A172 (cell line): ENCODE data around the gene ANKRD55. TPM values are rescaled to one million over a fixed set of nuclear protein-coding genes. Genes with fewer than 3 reads are reported as not detected.
"Not testable (repeated sequence)": the region's sequence is repeated elsewhere in the genome, so short reads cannot be mapped to it uniquely, and the experiment has no call there.

ENCODE experiments used
- DNase-seq: peaks from one replicate; pipeline ENCODE4 v3.0.0-alpha.2; 2015; ENCODE audit warnings: low spot score
- total RNA-seq: library from RNA; depleted of rRNA; stranded (reverse); fragments of >200 nt; shearing (Covaris generic); gene quantifications from 2 replicates; pipeline ENCODE4 v1.2.3, GENCODE V29; 2014

The ANKRD55 gene
- total RNA-seq, 1 experiment from 2014 or later: not detected

DNA sequence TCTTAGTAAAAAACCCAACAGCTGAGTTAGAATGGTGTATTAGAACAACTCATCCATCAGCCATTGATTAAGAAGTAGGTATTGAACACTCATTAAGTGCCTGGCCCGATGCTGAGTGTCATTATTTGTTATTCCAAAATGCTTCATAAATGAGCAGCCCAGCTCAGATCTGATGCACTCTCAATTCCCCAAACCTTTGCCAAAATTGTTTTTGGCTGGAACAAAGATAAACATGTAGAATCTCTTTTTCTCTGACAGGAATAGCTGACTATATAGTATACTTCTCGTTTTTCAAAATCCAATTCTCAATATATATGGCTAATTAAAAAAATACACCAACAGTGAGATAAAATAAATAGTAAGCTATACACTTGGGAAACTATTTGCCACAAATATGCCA lies 20.0 kb upstream of the ANKRD55 start:
- DNase-seq: no peak

DNA sequence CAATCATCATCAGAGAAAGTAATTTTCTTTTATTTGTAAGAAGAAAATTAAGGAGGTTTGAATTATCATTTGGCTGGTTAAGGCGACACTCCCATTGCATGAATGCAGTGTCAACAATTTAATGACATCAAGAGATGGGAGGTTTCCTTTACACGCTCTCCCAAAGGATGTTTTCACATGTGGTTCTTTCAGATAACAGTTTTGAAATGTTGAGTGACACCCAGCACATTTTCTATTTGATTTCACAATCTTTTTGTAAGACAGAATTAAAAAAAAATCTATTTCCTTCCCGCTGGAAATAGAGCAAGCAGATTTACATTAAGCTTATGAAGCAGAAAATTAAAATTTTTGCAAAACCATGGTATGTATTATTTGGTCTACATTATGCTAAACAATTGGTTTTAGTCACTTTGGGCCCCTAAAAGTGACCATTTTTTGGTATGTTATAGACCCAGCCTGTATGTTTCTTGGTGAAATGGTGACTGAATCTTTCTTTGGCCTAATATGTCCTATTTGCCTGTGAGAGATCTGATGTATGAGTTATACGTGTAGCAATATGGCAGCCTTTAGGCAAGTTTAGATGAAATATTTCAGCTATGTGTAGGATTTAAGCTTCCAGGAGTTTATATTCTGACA lies 18.9 kb upstream of the ANKRD55 start:
- DNase-seq: no peak

DNA sequence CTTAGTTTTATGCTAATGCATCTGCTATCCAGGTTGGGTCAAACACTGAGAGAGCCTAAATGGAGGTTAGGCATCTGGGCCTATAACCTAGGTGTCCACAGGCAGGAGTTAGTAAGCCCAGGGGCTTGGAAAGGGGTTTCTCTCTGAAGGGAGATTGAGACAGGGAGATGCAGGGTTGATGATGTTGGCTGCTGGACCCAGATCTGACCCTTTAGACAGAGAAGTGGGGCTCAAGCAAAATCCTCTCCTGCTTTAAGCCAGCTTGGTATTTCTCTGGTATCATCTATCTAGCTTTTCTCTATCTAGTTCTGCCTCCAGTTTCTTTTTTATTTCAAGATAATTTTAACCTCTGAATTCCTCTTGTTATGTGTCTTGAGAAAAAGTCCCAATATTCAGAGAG lies 18.3 kb upstream of the ANKRD55 start:
- DNase-seq: no peak

DNA sequence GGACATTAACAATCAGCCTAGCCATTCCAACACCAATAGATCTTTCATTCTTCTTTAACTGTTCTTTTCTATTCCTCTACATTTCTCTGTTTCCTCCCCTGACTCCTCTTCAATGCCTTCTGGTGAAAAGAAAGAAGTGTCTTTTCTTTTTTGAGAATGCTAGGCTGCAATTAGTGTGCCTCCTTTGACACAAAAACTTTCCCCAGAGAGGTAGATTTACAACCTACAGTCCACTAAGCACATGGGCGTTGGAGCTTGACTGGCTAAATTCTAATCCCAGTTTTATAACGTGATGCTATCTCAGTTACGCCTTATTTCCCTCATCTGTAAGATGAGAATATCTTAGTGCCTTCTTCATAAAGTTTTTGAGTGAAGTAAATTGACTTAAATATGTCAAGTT lies 16.9 kb upstream of the ANKRD55 start:
- no peak for DNase-seq

DNA sequence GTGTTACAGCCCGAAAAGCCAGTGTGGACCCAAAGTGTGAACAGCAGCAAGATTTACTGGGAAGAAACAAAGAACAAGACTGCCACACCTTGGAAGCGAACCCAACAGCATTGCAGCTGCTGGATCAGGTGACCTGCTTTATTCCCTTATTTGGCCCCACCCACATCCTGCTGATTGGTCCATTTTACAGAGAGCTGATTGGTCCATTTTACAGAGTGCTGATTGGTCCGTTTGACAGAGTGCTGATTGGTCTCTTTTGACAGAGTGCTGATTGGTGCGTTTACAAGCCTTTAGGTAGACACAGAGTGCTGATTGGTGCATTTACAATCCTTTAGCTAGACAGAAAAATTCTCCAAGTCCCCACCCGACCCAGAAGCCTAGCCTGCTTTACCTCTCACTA lies 16.0 kb upstream of the ANKRD55 start:
- DNase-seq: peak; percentile 4

DNA sequence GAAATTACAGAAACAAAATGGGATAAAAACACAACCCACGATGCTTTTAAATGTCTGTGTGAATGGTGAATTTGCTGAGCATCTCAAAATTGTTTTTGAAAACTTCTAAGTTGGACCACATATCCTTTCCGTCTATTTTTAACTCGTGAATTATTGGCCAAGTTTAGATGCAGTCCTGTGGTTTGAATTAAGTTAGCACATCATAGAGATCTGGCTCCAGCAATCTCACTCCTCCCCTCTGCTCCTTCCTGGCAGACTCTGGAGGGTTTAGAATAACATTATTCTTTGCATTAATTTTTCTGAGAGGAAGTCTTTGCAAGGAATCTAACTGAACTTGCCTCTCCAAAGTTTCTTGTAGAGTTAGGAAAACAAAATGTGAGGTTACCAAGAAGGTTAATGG lies 14.5 kb upstream of the ANKRD55 start:
- DNase-seq: no peak

DNA sequence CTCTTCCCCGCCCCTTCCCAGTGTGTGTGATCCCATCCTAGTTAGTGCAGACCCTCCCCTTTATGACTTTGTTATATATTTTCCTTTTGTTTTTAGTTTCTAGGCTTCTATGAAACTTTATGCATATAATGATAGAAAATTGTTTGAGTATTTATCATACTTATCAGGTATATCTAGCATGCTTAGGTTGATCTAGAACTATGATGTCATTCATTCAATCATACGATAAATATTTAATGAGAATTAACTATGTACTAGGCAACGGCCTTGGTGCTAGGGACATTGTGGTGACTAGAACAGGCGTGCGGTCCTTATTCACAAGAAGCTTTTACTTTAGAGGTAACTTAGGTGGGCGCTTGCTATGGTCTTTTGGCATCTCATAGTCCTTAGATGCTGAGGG lies 13.6 kb upstream of the ANKRD55 start:
- no peak for DNase-seq

DNA sequence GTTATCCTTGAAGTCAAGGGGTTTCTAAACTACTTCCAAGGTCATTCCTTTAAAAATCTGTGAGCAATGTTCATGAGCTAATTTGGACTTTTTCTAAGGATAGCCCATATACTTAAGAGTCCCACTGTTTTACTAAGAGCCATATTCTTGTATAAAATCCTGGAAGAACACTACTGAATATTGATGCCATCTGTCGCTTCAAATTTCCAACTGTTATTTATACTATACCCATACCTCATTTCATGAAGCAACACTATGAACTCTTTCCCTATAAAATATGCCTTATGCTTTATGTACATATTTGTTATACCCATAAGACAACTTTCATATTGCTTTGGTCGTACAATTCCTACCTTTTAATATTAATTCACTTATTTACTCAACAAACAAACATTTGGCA lies 12.4 kb upstream of the ANKRD55 start:
- DNase-seq: no peak

DNA sequence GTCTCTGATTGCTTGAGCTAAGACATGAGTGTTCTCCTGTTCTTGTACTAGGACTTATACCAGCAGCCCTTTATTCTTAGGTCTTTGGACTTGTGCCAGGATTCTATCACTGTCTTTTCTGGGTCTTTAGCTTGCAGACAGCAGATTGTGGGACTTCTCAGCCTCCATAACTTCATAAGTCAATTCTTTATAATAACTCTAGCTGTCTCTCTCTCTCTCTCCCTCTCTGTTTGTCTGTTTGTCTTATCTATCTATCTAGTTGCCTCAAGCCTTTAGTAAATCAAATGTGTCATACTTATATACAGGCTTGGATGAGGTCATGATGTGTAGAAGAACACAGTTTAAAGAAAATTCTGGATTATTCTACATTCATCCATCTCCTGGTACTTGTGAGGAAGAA lies 11.5 kb upstream of the ANKRD55 start:
- DNase-seq: no peak

DNA sequence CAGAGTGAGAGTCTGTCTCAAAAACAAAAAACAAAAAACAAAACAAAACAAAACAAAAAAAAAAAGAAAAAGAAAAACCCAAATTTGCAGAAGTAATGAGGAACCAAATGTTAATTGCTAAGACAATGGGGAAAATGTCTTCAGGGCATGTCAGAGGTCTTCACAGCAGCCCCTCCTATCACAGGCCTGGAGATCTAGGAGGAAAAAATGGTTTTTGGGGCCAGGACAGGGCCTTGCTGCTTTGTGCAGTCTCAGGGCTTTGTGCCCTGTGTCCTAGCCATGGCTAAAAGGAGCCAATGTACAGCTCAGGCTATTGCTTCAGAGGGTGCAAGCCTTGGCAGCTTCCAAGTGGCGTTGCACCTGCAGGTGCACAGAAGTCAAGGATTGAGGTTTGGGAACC lies 9.1 kb upstream of the ANKRD55 start:
- not testable (repeated sequence) for DNase-seq

DNA sequence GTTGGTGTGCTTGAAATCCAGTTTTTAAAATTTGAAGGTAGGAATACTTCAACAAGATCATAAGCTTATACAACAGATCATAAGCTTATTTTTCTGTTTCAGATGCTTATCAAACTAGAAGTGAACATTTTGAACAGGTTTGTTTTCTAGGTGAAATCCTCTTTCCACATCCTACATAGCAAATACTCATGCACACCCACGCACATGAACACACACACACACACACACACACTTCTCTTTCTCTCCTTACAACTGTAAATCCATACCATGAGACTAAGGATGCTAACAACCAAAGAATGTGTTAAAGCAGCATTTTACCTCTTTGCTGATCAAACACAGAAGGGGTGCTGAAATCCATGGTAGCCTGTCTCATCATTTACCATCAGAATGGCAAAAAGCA lies 592 bp downstream of the ANKRD55 start:
- no peak for DNase-seq

DNA sequence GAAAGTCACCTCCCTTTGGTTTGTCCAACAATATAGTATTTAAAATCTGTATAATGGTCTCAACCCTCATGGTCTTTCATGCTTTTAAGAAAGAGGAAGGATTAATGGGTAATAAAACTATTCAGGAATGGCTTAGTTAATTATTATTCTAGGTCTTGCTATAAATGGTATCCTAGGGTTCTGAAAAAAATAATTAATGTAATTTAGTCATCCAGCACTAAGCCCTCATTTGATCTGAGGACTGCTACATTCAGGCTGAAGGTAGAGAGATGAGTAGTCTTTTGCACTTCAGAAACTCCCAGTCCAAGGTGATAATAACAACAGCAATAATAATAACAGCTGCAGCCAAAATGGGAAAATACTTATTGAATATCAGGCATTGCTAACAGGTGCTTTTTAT lies 2.6 kb downstream of the ANKRD55 start:
- no peak for DNase-seq

DNA sequence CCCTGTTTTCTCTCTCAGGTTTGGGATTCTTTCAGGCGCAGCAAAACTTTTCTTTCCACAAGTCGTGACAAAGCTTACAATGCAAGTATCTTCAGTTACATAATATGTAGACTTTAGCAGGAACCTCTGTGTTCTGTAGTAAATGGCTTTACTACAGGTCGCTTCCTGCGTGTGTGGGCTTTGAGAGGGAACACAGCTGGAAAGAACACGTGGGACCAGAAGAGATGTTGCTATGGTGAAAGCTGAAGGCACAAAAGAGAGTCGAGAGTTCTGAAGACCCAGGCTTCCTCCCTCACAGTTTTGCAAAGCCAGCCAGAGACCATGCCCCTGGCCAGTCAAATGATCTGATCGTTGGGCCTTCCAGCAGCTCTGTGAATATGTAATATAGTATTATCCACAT lies 4.0 kb downstream of the ANKRD55 start:
- no peak for DNase-seq

DNA sequence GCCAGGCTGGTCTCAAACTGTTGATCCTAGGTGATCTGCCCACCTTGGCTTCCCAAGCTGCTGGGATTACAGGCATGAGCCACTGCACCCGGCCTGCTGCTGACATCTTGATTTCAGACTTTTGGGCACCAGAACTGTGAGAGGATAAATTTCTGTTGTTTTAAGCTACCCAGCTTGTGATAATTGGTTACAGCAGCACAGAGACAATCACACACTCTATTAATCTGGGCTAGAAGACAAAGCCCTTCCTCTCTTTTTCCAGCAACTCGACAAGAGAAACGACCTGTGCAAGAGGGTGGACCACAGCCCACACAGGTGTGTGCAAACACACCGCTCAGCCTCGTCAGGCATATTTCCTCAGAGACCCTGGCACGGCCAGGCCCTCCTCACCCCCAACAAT lies 4.5 kb downstream of the ANKRD55 start:
- DNase-seq: no peak

DNA sequence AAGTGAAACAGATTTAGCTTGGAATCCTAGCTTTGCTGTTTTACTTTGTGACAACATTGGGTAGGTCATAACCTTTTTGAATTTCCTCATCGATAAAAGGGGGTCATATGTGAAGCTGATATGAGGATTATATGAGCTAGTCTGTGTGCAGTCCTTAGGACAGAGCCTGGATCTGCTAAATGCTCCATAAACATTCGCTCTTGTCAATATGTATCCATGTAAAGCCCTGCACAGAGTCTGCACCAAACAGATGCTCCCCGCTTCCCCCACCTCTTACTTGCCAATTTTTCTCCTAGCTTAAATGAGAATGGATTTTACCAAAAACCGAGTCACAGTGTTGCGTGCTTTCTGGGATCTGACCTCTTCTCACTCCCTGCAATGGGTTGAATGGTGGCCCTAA lies 5.4 kb downstream of the ANKRD55 start:
- DNase-seq: no peak

DNA sequence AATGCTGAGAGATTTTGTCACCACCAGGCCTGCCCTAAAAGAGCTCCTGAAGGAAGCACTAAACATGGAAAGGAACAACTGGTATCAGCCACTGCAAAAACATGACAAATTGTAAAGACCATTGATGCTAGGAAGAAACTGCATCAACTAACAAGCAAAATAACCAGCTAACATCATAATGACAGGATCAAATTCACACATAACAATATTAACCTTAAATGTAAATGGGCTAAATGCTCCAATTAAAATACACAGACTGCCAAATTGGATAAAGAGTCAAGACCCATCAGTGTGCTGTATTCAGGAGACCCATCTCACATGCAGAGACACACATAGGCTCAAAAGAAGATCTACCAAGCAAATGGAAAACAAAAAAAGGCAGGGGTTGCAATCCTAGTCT lies 9.8 kb downstream of the ANKRD55 start:
- DNase-seq: not testable (repeated sequence)

DNA sequence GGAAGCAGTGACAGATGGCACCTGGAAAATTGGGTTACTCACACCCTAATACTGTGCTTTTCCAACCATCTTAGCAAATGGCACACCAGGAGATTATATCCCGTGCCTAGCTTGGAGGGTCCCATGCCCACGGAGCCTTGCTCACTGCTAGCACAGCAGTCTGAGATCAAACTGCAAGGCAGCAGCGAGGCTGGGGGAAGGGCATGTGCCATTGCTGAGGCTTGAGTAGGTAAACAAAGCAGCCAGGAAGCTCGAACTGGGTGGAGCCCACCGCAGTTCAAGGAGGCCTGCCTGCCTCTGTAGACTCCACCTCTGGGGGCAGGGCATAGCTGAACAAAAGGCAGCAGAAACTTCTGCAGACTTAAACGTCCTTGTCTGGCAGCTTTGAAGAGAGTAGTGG lies 11.5 kb downstream of the ANKRD55 start:
- DNase-seq: not testable (repeated sequence)

DNA sequence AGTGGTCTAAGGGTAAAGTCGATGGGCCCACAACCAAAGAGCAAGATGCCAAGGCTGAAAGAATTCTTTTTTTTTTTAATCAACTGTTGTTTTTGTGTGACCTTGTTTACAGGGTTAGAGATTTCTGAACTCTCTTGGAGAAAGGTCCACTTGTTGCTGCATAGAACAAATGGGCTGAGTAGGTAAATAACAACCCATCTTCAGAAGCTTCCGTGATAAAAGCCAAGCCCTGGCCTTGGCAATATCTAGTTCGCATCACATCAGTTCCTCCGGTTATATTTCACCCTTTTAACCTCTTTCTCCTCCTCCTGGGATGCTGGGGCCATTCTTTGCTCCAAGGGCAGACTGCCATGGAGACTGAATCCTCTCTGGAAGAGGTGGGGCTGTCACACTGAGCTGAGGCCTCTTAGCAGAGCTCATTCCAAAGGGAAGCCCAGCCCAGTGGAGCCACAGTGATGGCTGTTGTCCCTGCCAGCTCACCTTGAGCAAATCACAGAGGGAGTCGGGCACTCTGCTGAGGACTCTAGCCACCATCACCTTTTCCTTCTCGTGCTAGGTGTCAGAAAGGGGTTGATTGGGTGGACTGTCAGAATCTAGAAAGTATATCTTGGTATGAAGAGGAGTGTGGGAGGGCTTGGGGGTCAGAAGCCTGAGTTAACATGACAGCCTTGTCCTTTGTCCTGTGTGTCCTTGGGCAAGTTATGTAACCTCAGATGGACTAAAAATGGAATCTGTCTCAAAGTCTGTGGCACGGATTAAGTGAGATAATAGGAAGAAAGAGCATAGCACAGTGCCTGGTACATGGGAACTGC lies 17.9 kb downstream of the ANKRD55 start:
- DNase-seq: no peak

DNA sequence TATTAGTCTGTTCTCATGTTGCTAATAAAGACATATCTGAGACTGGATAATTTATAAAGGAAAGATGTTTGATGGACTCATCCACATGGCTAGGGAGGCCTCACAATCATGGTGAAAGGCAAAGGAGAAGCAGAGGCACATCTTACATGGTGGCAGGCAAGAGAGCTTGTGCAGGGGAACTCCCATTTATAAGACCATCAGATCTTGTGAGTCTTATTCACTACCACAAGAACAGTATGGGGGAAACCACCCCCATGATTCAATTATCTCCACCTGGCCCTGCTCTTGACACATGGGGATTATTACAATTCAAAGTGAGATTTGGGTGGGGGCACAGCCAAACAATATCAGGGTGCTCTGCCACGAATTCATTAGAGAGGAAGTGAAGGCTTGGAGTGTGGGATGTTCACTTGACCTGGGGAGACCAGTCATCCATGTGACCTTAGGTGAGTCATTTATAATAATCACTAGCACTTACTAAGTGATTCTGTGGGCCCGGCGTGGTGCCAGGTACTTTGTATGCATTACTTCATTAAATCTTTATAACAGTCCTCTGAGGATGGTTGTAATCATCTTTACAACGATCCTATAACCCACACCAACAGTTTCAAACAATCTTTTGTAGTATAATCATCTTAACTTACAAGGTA lies 19.1 kb downstream of the ANKRD55 start:
- DNase-seq: peak; percentile 41

DNA sequence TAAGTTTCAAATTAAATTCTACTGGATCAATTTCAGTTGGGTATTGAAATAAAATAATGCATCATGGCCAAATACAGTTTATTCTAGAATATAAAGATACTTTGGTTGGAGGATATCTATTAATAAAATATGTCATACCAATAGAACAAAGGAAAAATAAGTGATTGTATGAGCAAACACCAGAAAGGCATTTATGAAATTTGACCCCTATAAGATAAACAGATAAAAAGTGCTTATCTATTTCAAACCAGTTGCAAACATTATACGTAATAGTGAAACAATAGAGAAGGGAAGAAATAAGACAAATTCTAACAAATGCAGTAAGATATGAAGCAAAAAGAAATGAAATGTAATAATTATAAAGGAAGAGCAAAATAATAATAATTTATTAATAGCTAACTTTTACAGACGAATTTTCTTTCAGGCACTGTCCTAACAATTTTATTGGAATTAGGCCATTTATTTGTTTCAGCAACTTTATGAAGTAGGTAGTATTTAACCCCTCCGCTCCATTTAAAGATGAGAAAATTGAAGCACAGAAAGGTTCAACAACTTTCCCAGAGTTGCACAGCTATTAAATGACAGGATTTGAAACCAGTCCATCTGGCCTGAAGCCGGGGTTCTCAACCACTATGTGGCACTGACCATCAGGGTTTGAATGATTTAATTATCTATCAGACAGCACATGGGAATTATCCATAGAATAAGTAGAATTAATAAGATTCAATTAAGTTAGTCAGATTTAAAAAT lies 20.8 kb downstream of the ANKRD55 start:
- DNase-seq: no peak

DNA sequence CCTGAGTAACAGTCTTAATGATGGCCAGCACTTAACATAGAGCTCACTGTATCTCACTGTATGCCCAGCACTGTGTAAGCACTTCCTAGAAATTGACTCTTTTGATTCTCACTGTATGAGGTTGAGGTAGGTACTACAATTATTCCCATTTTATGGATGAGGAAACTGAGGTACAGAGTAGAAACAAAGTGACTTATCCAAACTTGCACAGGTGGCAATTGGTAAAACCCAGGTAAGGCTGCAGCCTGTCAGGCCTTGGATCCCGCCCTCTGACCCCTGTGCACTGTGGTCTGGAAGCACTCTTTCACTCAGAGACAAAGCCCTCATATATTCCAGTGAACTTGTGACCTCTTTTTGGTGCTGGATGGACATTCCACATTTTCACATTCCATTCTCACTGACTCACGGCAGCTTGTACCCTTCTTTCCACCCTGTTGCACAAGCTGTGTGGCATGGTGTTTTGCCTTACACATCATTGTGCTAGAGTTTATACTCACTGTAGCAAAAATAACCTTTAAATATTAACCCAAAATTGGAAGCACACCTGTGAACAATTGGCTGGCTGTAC lies 21.7 kb downstream of the ANKRD55 start:
- peak; percentile 94 for DNase-seq

DNA sequence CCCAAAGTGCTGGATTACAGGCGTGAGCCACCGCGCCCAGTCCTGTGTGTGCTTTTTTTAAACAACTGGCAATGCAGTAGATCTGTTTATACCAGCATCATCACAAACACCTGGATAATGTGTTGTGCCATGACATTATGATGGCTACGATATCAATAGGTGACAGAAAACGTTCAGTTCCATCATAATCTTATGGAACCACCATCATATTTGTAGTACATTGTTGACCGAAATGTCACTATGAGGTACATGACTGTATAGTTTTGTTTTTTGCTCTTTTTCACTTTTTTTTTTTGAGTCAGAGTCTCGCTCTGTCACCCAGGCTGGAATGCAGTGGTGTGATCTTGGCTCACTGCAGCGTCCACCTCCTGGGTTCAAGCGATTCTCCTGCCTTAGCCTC lies 24.4 kb downstream of the ANKRD55 start:
- DNase-seq: no peak
